Lung (tissue), 12 donors: ENCODE data around the gene PSRC1. TPM values are rescaled to one million over a fixed set of nuclear protein-coding genes. Genes with fewer than 3 reads are reported as not detected.

ENCODE experiments used
- ATAC-seq: fragments of 200-7000 bp; cut with Tn5 transposase; one replicate; pipeline ENCODE4 v1.9.1; 2020; ENCODE audit warnings: moderate number of reproducible peaks; ENCODE audit not compliant: insufficient read depth, low FRiP score
- DNase-seq, 3 donors: peaks; one replicate each; pipeline ENCODE4 v3.0.0-alpha.2; 2013 to 2017
- H3K27ac ChIP-seq, 2 donors: one replicate each; pipeline ENCODE4 v1.5.1; 2013; ENCODE audit warnings: mild to moderate bottlenecking in 2 of 2, moderate library complexity in 2 of 2, control low read depth in 1 of 2, inconsistent platforms in 1 of 2, low read depth in 1 of 2, low read length in 1 of 2
- H3K27me3 ChIP-seq, 3 donors: one replicate each; pipeline ENCODE4 v1.5.1; 2013; ENCODE audit warnings: low read length in 2 of 3; ENCODE audit not compliant: control insufficient read depth in 3 of 3, insufficient read depth in 3 of 3
- H3K36me3 ChIP-seq, 4 donors: one replicate each; pipeline ENCODE4 v1.5.1; 2013; ENCODE audit warnings: low read length in 4 of 4, mild to moderate bottlenecking in 1 of 4, moderate library complexity in 1 of 4; ENCODE audit not compliant: control insufficient read depth in 4 of 4, insufficient read depth in 4 of 4
- H3K4me1 ChIP-seq, 5 donors: one replicate each; pipeline ENCODE4 v1.5.1; 2013; ENCODE audit warnings: low read length in 5 of 5, mild to moderate bottlenecking in 2 of 5, moderate library complexity in 1 of 5; ENCODE audit not compliant: control insufficient read depth in 5 of 5, insufficient read depth in 5 of 5
- H3K4me3 ChIP-seq: one replicate; pipeline ENCODE4 v1.5.1; 2013; ENCODE audit warnings: mild to moderate bottlenecking, control low read depth, moderate library complexity
- H3K9ac ChIP-seq, 2 donors: one replicate each; pipeline ENCODE4 v1.5.1; 2013; ENCODE audit warnings: low read length in 2 of 2, control low read depth in 1 of 2; ENCODE audit not compliant: insufficient read depth in 1 of 2
- H3K9me3 ChIP-seq, 4 donors: one replicate each; pipeline ENCODE4 v1.5.1; 2013; ENCODE audit warnings: low read length in 3 of 4, mild to moderate bottlenecking in 1 of 4, moderate library complexity in 1 of 4; ENCODE audit not compliant: control insufficient read depth in 4 of 4, insufficient read depth in 3 of 4
- CTCF ChIP-seq: IDR thresholded peaks from 2 replicates; pipeline ENCODE4 v1.5.1; 2012; ENCODE audit warnings: mild to moderate bottlenecking; ENCODE audit errors: control extremely low read depth, extremely low read depth
- WGBS, 2 donors: extraction: QIAGEN DNeasy Blood & Tissue Kit; methylation state at CpG; one replicate each; pipeline ENCODE4 v1.1.7; 2013; 5-methylcytosine and 5-hydroxymethylcytosine counted together
- polyA plus RNA-seq, 2 donors: library from polyadenylated mRNA; stranded (reverse); fragments of 200-250 nt; gene quantifications; one replicate each; pipeline ENCODE4 v1.2.1, GENCODE V29; 2013
- total RNA-seq, 2 donors: library from RNA; depleted of rRNA in 1 of 2; stranded (reverse); fragments of >200 nt in 1 of 2; gene quantifications; one replicate each; pipeline ENCODE4 v1.2.1, GENCODE V29; 2014 to 2021
- donor health status: control.
- donor health status: control.
- donor health status: Bipolar disorder and iron deficiency.
- donor health status: healthy.
- donor health status: DM: yes; HTN: yes; CAD: no.

The PSRC1 gene
- total and polyA plus RNA-seq, 4 donors = 2.7 to 4.9 (median 4.8) TPM

DNA sequence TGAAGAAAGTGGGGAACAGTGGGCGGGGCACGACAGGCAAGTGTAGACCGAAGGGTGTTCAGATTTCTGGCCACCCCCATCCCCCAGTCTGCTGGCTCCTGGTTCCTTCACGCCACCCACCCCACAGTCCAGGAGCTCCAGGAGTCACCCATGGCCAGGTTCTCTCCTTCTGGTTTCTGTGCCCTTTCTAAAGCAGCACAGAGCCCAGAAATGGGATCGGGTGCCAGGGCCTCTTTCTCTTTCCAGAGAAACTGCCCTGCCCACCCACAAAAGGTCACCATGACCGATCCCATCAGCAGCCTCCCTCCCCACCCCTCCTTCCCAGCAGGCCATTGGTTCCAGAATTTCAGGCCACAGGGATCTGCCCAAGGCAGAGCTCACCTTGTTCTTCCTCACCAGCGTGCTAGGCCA lies 36.8 kb downstream of the PSRC1 start:
- H3K9me3 ChIP-seq = no peaks in the 10 kb centered on the region
- no peaks in the 10 kb centered on the region for H3K36me3 ChIP-seq
- no peaks in the 10 kb centered on the region for H3K27me3 ChIP-seq
- no peak overlapping the region for H3K9ac ChIP-seq
- DNase-seq (no peak), ATAC-seq (no peak)
- no peak for TF ChIP-seq CTCF
- H3K27ac ChIP-seq = no peak overlapping the region
- WGBS, 2 donors = 89 to 93% methylated on average over 7 of the region's 7 CpGs
- peaks cover 0 to 27% (median 5%) of the 10 kb centered on the region in 5 donors for H3K4me1 ChIP-seq
- no peak overlapping the region for H3K4me3 ChIP-seq

GRCh38 chr1:109243860-109244552 lies 38.9 kb downstream of the PSRC1 start:
- no peak overlapping the region for H3K27ac ChIP-seq
- DNase-seq (no peak), ATAC-seq (no peak)
- no peaks in the 10 kb centered on the region for H3K9me3 ChIP-seq
- WGBS, 2 donors = 83 to 88% methylated on average over 8 of the region's 8 CpGs
- no peak overlapping the region for H3K4me3 ChIP-seq
- H3K27me3 ChIP-seq = no peaks in the 10 kb centered on the region
- H3K9ac ChIP-seq = no peak overlapping the region
- H3K36me3 ChIP-seq = peaks cover 0 to 6% (median 0%) of the 10 kb centered on the region in 4 donors
- no peak for TF ChIP-seq CTCF
- H3K4me1 ChIP-seq = peaks cover 0 to 29% (median 5%) of the 10 kb centered on the region in 5 donors

GRCh38 chr1:109243221-109243620 lies 39.7 kb downstream of the PSRC1 start:
- H3K9ac ChIP-seq = no peak overlapping the region
- ATAC-seq = no peak
- H3K27me3 ChIP-seq = no peaks in the 10 kb centered on the region
- DNase-seq = no peak
- no peak overlapping the region for H3K27ac ChIP-seq
- H3K36me3 ChIP-seq = peaks cover 0 to 12% (median 3%) of the 10 kb centered on the region in 4 donors
- H3K4me1 ChIP-seq = peaks cover 0 to 25% (median 5%) of the 10 kb centered on the region in 5 donors
- 78 to 84% methylated on average over 5 of the region's 5 CpGs for WGBS, 2 donors
- no peak overlapping the region for H3K4me3 ChIP-seq
- H3K9me3 ChIP-seq = no peaks in the 10 kb centered on the region
- no peak for TF ChIP-seq CTCF
